ENCODE measurements around the gene CLDND1.

The CLDND1 gene

DNA sequence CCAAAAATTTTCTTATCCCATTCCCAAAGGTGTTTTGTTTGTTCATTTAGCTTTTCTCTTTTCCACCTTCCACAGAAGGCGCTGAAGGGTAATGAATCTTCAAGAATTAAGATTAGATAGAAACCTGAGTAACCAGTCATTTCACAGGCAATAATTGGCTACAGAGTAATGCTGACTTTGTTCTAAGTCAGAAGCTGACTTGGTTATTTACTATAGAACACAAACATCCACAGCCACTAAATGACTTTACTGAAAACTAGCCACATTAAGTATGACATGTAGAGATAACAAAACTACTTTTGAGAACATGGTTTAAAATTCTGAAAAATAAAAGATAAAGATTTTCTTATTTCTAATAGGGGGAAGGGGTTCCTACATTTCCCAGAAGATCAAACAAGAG lies 7.8 kb downstream of the CLDND1 start:
- Histone ChIP-seq H3K36me3 (ENCODE audit: insufficient read depth, low read length) (peaks cover 17% of the 10 kb centered on the region), H3K9ac (ENCODE audit: low read depth, low read length) (no peak overlapping the region)

DNA sequence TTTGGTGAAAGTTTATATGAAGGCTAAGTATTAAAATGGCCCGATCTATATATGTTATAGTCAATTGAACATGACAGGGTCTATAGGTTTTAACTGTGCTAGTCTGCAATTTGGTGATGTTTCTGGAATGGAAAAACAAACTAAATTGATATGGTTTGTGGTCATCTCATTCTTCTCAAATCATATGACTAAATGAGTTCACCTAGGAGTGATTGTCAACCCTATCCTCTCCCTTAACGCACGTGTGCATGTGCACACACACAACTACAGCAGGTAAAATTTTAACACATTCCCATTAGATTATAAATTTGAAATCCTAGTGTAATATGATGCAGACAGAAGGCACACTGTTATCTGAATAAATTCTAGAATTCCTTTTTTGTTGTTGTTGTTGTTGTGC lies 9.0 kb downstream of the CLDND1 start:
- Histone ChIP-seq H3K36me3 (ENCODE audit: insufficient read depth, low read length) (peaks cover 9% of the 10 kb centered on the region), H3K9me3 (ENCODE audit: control insufficient read depth, insufficient read depth, low read length) (no peaks in the 10 kb centered on the region), H3K4me1 (ENCODE audit: insufficient read depth, low read length) (peaks cover 12% of the 10 kb centered on the region; the same call in 1 of the 2 replicates), H3K9ac (ENCODE audit: low read depth, low read length) (no peak overlapping the region)

More for the DNA sequence above, 7.8 kb downstream of the CLDND1 start:
- H3K9me3 ChIP-seq (ENCODE audit: control insufficient read depth, insufficient read depth, low read length), result no peaks in the 10 kb centered on the region
- peaks cover 12% of the 10 kb centered on the region; the same call in 1 of the 2 replicates for H3K4me1 ChIP-seq (ENCODE audit: insufficient read depth, low read length)

DNA sequence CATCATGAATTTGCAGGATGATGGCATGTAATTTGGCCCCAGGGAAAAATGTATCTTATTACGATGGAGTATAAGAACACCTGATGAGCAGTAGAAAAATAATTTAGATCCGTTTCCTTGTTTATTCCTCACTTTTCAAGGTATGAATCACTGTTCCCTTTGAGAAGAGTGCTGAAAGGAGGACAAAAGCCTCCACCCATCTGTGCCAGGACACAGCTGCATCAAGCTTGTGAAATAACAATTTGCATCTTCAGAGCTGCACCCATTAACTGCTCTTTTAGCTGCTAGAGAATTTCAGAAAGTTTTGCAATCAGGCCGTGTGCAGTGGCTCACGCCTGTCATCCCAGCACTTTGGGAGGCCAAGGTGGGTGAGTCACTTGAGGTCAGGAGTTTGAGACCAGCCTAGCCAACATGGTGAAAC lies 9.6 kb downstream of the CLDND1 start:
- Histone ChIP-seq H3K36me3 (ENCODE audit: insufficient read depth, low read length) (peaks cover 9% of the 10 kb centered on the region), H3K4me1 (ENCODE audit: insufficient read depth, low read length) (peaks cover 10% of the 10 kb centered on the region; the same call in 1 of the 2 replicates), H3K9me3 (ENCODE audit: control insufficient read depth, insufficient read depth, low read length) (no peaks in the 10 kb centered on the region), H3K9ac (ENCODE audit: low read depth, low read length) (no peak overlapping the region)

DNA sequence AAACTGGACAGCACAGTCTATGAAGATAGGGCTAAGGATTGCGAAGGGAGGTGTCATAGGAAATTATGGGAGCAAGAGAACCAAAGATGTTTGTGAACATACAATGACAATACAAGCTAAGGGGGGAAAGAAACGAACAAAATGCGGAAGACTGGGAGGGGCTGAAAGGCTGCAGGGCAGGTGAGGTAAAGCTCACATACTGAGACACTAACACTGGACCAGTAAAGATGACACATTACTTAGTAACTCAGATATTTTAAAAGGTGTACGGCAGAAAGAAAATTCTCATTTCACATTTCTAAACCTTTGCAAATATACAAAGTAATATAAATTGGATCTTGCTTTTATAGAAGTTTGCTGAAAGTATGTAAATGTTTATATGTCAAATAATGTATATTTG lies 10.1 kb downstream of the CLDND1 start:
- H3K36me3 ChIP-seq (ENCODE audit: insufficient read depth, low read length), result peaks cover 9% of the 10 kb centered on the region
- H3K9ac ChIP-seq (ENCODE audit: low read depth, low read length), result no peak overlapping the region

DNA sequence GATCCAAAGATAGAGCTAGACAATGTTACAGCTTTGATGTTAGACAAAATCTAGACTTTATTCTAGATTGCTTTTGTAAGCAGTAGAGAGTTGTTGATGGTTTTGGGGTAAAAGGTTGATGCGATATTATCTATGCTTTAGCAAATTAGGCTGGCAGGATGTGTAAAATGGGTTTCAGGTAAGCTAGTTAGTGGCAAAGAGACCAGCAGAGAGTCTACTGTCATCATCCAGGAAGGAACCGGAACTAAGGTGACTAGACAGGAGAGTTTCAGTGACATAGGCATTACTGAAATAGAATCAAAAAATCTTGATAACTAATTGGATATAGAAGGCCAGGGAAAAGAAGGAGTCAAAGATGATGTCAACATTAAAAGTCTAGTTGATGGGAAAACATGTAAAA lies 14.1 kb downstream of the CLDND1 start:
- H3K4me1 ChIP-seq (ENCODE audit: insufficient read depth, low read length), result no peaks in the 10 kb centered on the region

More for the DNA sequence above, 10.1 kb downstream of the CLDND1 start:
- Histone ChIP-seq H3K9me3 (ENCODE audit: control insufficient read depth, insufficient read depth, low read length) (no peaks in the 10 kb centered on the region), H3K4me1 (ENCODE audit: insufficient read depth, low read length) (peaks cover 7% of the 10 kb centered on the region; the same call in 1 of the 2 replicates)

DNA sequence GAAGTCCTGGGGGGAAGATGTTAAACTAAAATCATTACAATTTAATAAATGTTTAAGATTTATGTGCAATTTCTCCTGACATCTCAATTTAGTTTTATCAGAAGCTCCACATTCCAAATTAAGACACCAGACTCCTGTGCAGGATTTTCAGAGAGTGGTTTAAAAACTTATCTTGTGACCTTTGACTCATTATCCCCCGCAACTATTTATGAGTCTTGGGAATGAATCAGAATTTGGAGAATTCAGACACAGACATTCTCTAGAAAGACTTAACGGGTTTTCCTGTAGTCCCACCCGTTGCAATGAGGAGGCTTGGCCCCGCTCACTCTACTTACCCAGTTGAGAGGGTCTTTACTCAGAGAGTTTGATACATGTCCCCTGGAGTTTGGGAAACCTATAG lies 18.2 kb downstream of the CLDND1 start:
- Histone ChIP-seq H3K36me3 (ENCODE audit: insufficient read depth, low read length) (no peaks in the 10 kb centered on the region), H3K4me1 (ENCODE audit: insufficient read depth, low read length) (no peaks in the 10 kb centered on the region), H3K9ac (ENCODE audit: low read depth, low read length) (no peak overlapping the region), H3K9me3 (ENCODE audit: control insufficient read depth, insufficient read depth, low read length) (no peaks in the 10 kb centered on the region)

More for the DNA sequence above, 14.1 kb downstream of the CLDND1 start:
- no peaks in the 10 kb centered on the region for H3K36me3 ChIP-seq (ENCODE audit: insufficient read depth, low read length)
- no peaks in the 10 kb centered on the region for H3K9me3 ChIP-seq (ENCODE audit: control insufficient read depth, insufficient read depth, low read length)
- H3K9ac ChIP-seq (ENCODE audit: low read depth, low read length), result no peak overlapping the region

- H3K4me1 ChIP-seq (ENCODE audit: insufficient read depth, low read length), result no peaks in the 10 kb centered on the region
- H3K9me3 ChIP-seq (ENCODE audit: control insufficient read depth, insufficient read depth, low read length), result no peaks in the 10 kb centered on the region
- H3K36me3 ChIP-seq (ENCODE audit: insufficient read depth, low read length), result no peaks in the 10 kb centered on the region
- H3K9ac ChIP-seq (ENCODE audit: low read depth, low read length), result no peak overlapping the region
Measured at GRCh38 chr3:98501863-98502576, 20.7 kb downstream of the CLDND1 start.

DNA sequence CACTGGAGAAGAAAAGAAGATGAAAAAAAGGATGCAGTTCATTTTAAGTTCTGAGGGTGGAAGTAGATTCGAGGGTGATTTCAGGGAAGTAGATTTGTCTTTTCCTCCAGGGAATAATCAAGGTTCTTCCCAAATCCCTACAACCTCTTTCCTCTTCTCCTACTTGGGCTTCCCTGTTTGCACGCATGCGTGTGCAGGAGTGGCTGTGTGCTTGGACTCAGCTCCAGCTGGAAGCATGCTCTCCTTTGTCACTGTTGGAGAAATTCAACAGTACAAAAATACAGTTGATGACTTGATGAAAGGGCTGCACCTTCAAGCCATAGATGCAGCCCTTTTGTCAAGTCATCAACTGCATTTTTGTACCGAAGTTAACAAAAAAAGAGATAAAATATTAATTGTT lies 21.4 kb downstream of the CLDND1 start:
- no peaks in the 10 kb centered on the region for H3K4me1 ChIP-seq (ENCODE audit: insufficient read depth, low read length)
- no peak overlapping the region for H3K9ac ChIP-seq (ENCODE audit: low read depth, low read length)
- H3K36me3 ChIP-seq (ENCODE audit: insufficient read depth, low read length), result no peaks in the 10 kb centered on the region
- no peaks in the 10 kb centered on the region for H3K9me3 ChIP-seq (ENCODE audit: control insufficient read depth, insufficient read depth, low read length)

DNA sequence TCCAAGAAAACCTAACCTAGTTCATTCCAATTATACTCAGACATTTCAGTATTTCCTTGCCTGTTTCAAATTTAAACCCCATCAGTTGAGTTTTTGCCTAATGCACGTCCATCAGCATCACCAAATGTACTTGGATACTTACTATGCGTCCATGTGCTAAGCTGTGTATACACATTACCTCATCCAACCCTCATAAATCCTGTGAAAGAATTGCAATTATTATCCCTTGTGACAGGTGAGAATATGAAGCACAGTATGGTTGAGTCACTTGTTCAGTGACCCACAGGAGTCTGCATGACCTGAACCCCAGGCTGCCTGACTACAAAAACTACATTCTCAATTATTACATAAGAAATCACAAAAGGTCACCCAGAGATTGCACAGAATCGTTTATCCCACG lies 22.7 kb downstream of the CLDND1 start:
- Histone ChIP-seq H3K4me1 (ENCODE audit: insufficient read depth, low read length) (no peaks in the 10 kb centered on the region), H3K9me3 (ENCODE audit: control insufficient read depth, insufficient read depth, low read length) (no peaks in the 10 kb centered on the region), H3K36me3 (ENCODE audit: insufficient read depth, low read length) (no peaks in the 10 kb centered on the region), H3K9ac (ENCODE audit: low read depth, low read length) (no peak overlapping the region)

DNA sequence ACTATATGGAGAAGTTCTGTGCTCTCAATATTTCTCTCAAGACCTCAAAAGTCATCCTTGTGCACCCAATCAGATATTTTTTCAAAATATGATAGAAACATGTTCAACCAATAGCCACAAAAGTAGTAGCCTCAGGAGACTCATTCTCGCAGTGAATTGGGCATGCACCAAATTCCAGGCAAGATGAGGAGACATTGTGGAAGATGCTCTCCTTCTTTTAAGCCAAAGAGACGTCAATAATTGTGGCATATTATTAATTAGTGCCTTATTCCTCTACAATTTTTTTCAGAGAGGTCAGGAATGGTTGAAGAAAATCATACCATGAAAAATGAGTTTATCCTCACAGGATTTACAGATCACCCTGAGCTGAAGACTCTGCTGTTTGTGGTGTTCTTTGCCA lies 25.3 kb downstream of the CLDND1 start, which contains the start of gene OR5K2:
OR5K2 (plus strand) TSS at position 301 of the 400 bp plus-strand sequence; CDS start at position 301, 0 bp downstream.
- Histone ChIP-seq H3K9ac (ENCODE audit: low read depth, low read length) (no peak within 1 kb of the TSS), H3K9me3 (ENCODE audit: control insufficient read depth, insufficient read depth, low read length) (no peaks in the 10 kb centered on the region), H3K36me3 (ENCODE audit: insufficient read depth, low read length) (no peaks in the 10 kb centered on the region), H3K4me1 (ENCODE audit: insufficient read depth, low read length) (no peaks in the 10 kb centered on the region)

DNA sequence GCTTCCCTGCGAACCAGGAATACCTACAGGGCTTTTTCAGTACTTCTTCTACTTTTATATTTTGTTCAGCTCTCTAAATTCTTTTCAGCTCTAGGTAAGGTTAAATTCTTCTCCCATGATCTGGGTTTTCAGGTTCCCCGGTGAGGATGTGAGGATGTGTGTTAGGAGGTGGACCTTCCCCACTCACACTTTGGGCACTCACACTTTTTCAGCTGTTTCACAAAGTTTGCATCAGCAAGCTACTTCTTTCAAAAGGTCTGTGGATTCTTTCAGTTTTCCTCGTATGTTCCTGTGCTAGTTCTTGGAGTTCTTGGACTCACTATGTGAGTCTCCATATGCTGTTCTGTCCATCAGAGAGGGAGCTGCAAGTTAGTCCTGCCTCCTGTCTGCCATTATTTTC lies 39.1 kb downstream of the CLDND1 start:
- no peak overlapping the region for H3K9ac ChIP-seq (ENCODE audit: low read depth, low read length)

GRCh38 chr3:98482717-98483482 lies 39.8 kb downstream of the CLDND1 start:
- no peaks in the 10 kb centered on the region for H3K9me3 ChIP-seq (ENCODE audit: control insufficient read depth, insufficient read depth, low read length)
- H3K36me3 ChIP-seq (ENCODE audit: insufficient read depth, low read length), result no peaks in the 10 kb centered on the region
- H3K4me1 ChIP-seq (ENCODE audit: insufficient read depth, low read length), result no peaks in the 10 kb centered on the region
- no peak overlapping the region for H3K9ac ChIP-seq (ENCODE audit: low read depth, low read length)

More for the DNA sequence above, 39.1 kb downstream of the CLDND1 start:
- Histone ChIP-seq H3K4me1 (ENCODE audit: insufficient read depth, low read length) (no peaks in the 10 kb centered on the region), H3K9me3 (ENCODE audit: control insufficient read depth, insufficient read depth, low read length) (no peaks in the 10 kb centered on the region; the same call in 1 of the 2 replicates), H3K36me3 (ENCODE audit: insufficient read depth, low read length) (no peaks in the 10 kb centered on the region)
